Activated B cell treated with CpG ODN at 0.5 μM for 24 hours (primary cell): ENCODE results near the gene EHBP1. TPM values are rescaled to one million over a fixed set of nuclear protein-coding genes. Genes with fewer than 3 reads are reported as not detected.

Source experiments
- ATAC-seq: fragments of 200-7000 bp; cut with Tn5 transposase; one replicate; pipeline ENCODE4 v1.10.0; 2021; ENCODE audit warnings: low read depth, mild to moderate bottlenecking, moderate library complexity
- CTCF ChIA-PET: fragments of 350-600 bp; sonication (Branson Sonifier 250); formaldehyde crosslinking; loops from one replicate; lab custom pipeline; 2021; ENCODE audit warnings: antibody characterized with exemption; lab: Charles Lee
- POLR2A ChIA-PET: fragments of 350-600 bp; sonication (Branson Sonifier 250); formaldehyde crosslinking; loops from one replicate; lab custom pipeline; 2021; ENCODE audit warnings: antibody characterized with exemption; lab: Charles Lee
- DNase-seq: peaks from one replicate; pipeline ENCODE4 v3.0.0; 2022
- H3K27ac Mint-ChIP-seq: one replicate; pipeline ENCODE4 v1.8.0; 2020; ENCODE audit warnings: mixed read lengths
- H3K27me3 Mint-ChIP-seq: one replicate; pipeline ENCODE4 v1.8.0; 2021; ENCODE audit warnings: mixed read lengths
- H3K36me3 Mint-ChIP-seq: one replicate; pipeline ENCODE4 v1.8.0; 2021; ENCODE audit warnings: low read depth, mixed read lengths
- H3K4me1 Mint-ChIP-seq: one replicate; pipeline ENCODE4 v1.8.0; 2021; ENCODE audit warnings: mixed read lengths
- H3K4me3 Mint-ChIP-seq: one replicate; pipeline ENCODE4 v1.8.0; 2020; ENCODE audit warnings: mild to moderate bottlenecking, mixed read lengths
- H3K9me3 Mint-ChIP-seq: one replicate; pipeline ENCODE4 v1.8.0; 2020; ENCODE audit warnings: mixed read lengths
- CTCF ChIP-seq: fragments of 200-600 bp; IDR thresholded peaks from one replicate; pipeline ENCODE4 v1.8.0; 2022; ENCODE audit warnings: antibody characterized with exemption, mild to moderate bottlenecking
- intact Hi-C: fragments of 100-400 bp; cut with micrococcal nuclease; formaldehyde crosslinking; loops from one replicate; pipeline ENCODE4 v1.15.1; 2024
- total RNA-seq: library from RNA; stranded (reverse); gene quantifications from 2 replicates; pipeline ENCODE4 v1.2.3, GENCODE V29; 2022

EHBP1 gene
- total RNA-seq, 1 donor from 2014 or later: 24.0 TPM

- DNase-seq (no peak), ATAC-seq (no peak)
- Mint-ChIP-seq H3K4me3 (no peak overlapping the region), H3K4me1 (no peaks in the 10 kb centered on the region), H3K9me3 (no peaks in the 10 kb centered on the region), H3K27ac (no peak overlapping the region), H3K27me3 (no peaks in the 10 kb centered on the region), H3K36me3 (peaks cover 3% of the 10 kb centered on the region)
- no peak for TF ChIP-seq CTCF
- intact Hi-C loops: no loop called here
- POLR2A ChIA-PET: no interaction called here
- CTCF ChIA-PET: no interaction called here
These were observed 266.4 kb downstream of the EHBP1 start for GRCh38 chr2:62971936-62972335.

- intact Hi-C loops: no loop called here
- ChIA-PET POLR2A (no interaction called here), CTCF (no interaction called here)
- no peak for ATAC-seq
- H3K4me3 Mint-ChIP-seq: no peak overlapping the region
- H3K27ac Mint-ChIP-seq: no peak overlapping the region
- H3K4me1 Mint-ChIP-seq: no peaks in the 10 kb centered on the region
- H3K9me3 Mint-ChIP-seq: no peaks in the 10 kb centered on the region
- no peaks in the 10 kb centered on the region for H3K27me3 Mint-ChIP-seq
- H3K36me3 Mint-ChIP-seq: peaks cover 3% of the 10 kb centered on the region
- DNase-seq: no peak
- no peak for TF ChIP-seq CTCF
These were observed 267.1 kb downstream of the EHBP1 start for GRCh38 chr2:62972601-62973000.

- intact Hi-C loops: no loop called here
- ATAC-seq (no peak), DNase-seq (no peak)
- Mint-ChIP-seq H3K27me3 (no peaks in the 10 kb centered on the region), H3K4me3 (no peak overlapping the region), H3K4me1 (no peaks in the 10 kb centered on the region), H3K9me3 (no peaks in the 10 kb centered on the region), H3K36me3 (peaks cover 8% of the 10 kb centered on the region), H3K27ac (no peak overlapping the region)
- CTCF ChIA-PET: no interaction called here
- POLR2A ChIA-PET: no interaction called here
- no peak for TF ChIP-seq CTCF
These were observed 269.5 kb downstream of the EHBP1 start for GRCh38 chr2:62974999-62975398.

- CTCF ChIA-PET: no interaction called here
- H3K9me3 Mint-ChIP-seq: no peaks in the 10 kb centered on the region
- no peaks in the 10 kb centered on the region for H3K4me1 Mint-ChIP-seq
- H3K27ac Mint-ChIP-seq: no peak overlapping the region
- DNase-seq (no peak), ATAC-seq (no peak)
- H3K4me3 Mint-ChIP-seq: no peak overlapping the region
- intact Hi-C loops: no loop called here
- POLR2A ChIA-PET: no interaction called here
- TF ChIP-seq CTCF: no peak
- H3K27me3 Mint-ChIP-seq: no peaks in the 10 kb centered on the region
- H3K36me3 Mint-ChIP-seq: peaks cover 24% of the 10 kb centered on the region
These were observed 286.1 kb downstream of the EHBP1 start for GRCh38 chr2:62991605-62992004.

GRCh38 chr2:62992561-62992960 lies 287.0 kb downstream of the EHBP1 start:
- Mint-ChIP-seq H3K36me3 (peaks cover 30% of the 10 kb centered on the region), H3K9me3 (no peaks in the 10 kb centered on the region), H3K4me3 (no peak overlapping the region), H3K27ac (no peak overlapping the region), H3K27me3 (no peaks in the 10 kb centered on the region), H3K4me1 (no peaks in the 10 kb centered on the region)
- ATAC-seq: no peak
- TF ChIP-seq CTCF: no peak
- intact Hi-C loops: no loop called here
- POLR2A ChIA-PET: no interaction called here
- CTCF ChIA-PET: interaction anchor here (0.5 kb wide), 1 partner anchor 682 kb away, joined by 3 read pairs; no protein-coding TSS in a partner anchor
- DNase-seq: no peak
